GM21447 (cell line): Measurements from ENCODE around the gene TDG.
"Not testable (repeated sequence)": the region's sequence is repeated elsewhere in the genome, so short reads cannot be mapped to it uniquely, and the experiment has no call there.

Source experiments
- ATAC-seq: cut with Tn5 transposase; IDR thresholded peaks from one replicate; pipeline ENCODE4 v1.9.1; 2021; ENCODE audit not compliant: unreplicated experiment

Gene TDG

GRCh38 chr12:104012331-104012730, 46.7 kb downstream of the TDG start:
- no peak for ATAC-seq

- not testable (repeated sequence) for ATAC-seq
Observed at GRCh38 chr12:104021862-104022261, 56.2 kb downstream of the TDG start.

- ATAC-seq = no peak
Observed at GRCh38 chr12:104022786-104023185, 57.1 kb downstream of the TDG start.

- no peak for ATAC-seq
Observed at GRCh38 chr12:104023710-104024109, 58.0 kb downstream of the TDG start.

GRCh38 chr12:104024348-104024747, 58.7 kb downstream of the TDG start:
- ATAC-seq = no peak

- ATAC-seq = no peak
Observed at GRCh38 chr12:104025771-104026170, 60.1 kb downstream of the TDG start.

- ATAC-seq = no peak
Observed at GRCh38 chr12:104026841-104027599, 61.3 kb downstream of the TDG start.

- not testable (repeated sequence) for ATAC-seq
Observed at GRCh38 chr12:104030596-104030995, 64.9 kb downstream of the TDG start.

- not testable (repeated sequence) for ATAC-seq
Observed at GRCh38 chr12:104036143-104036542, 70.5 kb downstream of the TDG start.
